ENCODE results near the gene NTRK3.

Gene NTRK3

DNA sequence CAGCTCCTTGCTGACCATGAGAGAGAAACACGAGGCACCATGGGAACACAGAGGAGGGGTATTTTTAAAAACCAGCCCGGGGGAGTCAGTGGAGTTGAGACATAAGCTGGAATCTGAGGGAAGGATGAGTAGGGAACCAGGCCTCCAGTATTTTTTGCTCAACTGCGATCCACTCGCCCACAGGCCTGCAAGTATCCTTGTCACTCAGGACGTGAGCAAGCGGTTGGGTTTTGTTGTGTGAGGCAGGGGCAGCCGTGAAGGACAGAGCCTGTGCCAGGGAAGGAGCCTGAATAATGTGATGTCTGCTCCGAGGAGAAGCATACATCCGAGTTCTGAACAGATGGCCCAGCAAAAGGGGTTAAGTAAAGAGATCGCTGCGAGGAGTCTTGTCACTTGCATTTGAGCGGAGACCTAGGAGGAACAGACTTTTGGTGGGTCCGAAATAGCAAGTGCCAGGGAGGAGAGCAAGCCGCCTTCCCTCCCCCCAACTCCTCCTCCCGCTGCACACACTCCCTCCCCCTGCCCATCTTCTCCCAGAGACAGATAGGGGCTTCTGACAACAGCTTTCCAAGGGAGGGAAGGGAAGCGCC lies 20.4 kb upstream of the NTRK3 start:
- no peak overlapping the region for H3K4me3 ChIP-seq (ENCODE audit: extremely low read depth, insufficient read depth, low read length, poor library complexity, severe bottlenecking)
- WGBS, 2 experiments (ENCODE audit: insufficient coverage in 2 of 2): 79 to 81% methylated on average over 11 to 12 of the region's 16 CpGs
- no peaks in the 10 kb centered on the region for H3K9me3 ChIP-seq (ENCODE audit: control insufficient read depth, low read length)
- H3K27ac ChIP-seq (ENCODE audit: low read depth, low read length, severe bottlenecking): no peak overlapping the region
- no peaks in the 10 kb centered on the region for H3K4me1 ChIP-seq (ENCODE audit: control insufficient read depth, insufficient read depth, low read length, poor library complexity, severe bottlenecking)
- no peaks in the 10 kb centered on the region for H3K36me3 ChIP-seq (ENCODE audit: control insufficient read depth, insufficient read depth, low read length)

DNA sequence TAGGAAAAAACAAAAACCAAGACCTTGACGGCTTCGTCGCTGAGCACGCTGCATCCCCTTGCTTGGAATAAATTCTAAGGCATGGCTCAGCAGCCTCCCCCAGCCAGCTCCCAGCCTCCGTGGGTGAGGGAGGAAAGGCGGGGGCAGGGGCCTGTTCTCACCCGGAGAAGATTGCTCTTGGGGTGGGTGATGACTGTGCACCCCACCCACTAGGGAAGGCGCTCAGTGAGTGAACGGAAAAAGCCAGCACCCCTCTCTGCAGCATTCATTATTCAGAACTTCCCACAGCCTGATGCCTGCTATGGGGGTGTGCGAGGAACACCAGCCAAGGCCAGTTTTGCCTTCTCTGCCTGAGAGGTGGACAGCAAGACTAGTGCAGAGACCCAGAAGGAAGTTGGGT lies 19.3 kb upstream of the NTRK3 start:
- WGBS, 2 experiments (ENCODE audit: insufficient coverage in 2 of 2): 90 to 100% methylated on average over 3 to 6 of the region's 10 CpGs
- Histone ChIP-seq H3K4me1 (ENCODE audit: control insufficient read depth, insufficient read depth, low read length, poor library complexity, severe bottlenecking) (no peaks in the 10 kb centered on the region), H3K36me3 (ENCODE audit: control insufficient read depth, insufficient read depth, low read length) (no peaks in the 10 kb centered on the region), H3K4me3 (ENCODE audit: extremely low read depth, insufficient read depth, low read length, poor library complexity, severe bottlenecking) (no peak overlapping the region), H3K9me3 (ENCODE audit: control insufficient read depth, low read length) (no peaks in the 10 kb centered on the region), H3K27ac (ENCODE audit: low read depth, low read length, severe bottlenecking) (no peak overlapping the region)

DNA sequence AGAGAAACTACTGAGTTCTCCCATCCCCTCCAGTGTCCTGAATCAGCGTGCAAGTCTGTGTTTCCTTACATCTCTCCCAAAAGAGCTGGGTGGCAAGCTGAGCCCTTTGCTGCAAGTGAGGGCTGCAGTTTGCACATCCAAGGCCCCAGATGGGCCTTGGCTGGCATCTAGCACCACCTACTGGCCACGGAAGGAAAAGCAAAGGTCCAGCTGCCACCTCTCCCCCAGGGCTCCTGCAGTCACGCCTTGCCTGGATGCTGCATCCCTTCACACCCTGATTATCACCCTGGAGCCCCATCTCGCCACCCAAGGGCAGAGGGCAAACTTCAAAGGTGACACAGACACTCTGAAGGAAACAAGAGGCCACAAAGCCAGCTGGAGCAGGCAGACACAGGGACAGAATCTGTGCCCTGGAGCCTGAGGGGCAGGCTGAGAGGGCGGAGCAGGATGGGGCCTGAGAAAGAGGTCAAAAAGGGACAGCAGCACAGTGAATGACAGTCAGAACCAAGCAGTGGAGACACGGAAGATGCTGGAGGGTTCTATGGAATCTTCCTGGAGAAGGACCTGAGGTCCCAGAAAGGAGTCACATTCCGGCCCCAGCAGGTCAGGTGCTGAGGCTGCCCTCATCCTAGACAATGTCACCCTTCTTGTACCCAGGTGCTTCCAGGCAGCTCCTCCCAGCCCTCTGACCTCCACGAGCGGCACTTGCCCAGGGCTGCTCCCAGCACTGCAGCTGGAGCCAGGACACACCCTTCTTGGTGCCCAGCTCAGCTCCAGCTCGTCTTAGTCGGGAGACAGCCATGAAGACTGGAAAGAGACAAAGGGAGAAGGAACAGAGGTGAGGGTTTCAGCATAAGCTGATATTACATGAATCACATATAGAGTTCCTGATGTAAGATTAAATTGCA lies 18.3 kb upstream of the NTRK3 start:
- Histone ChIP-seq H3K4me1 (ENCODE audit: control insufficient read depth, insufficient read depth, low read length, poor library complexity, severe bottlenecking) (no peaks in the 10 kb centered on the region), H3K36me3 (ENCODE audit: control insufficient read depth, insufficient read depth, low read length) (no peaks in the 10 kb centered on the region), H3K9me3 (ENCODE audit: control insufficient read depth, low read length) (no peaks in the 10 kb centered on the region), H3K27ac (ENCODE audit: low read depth, low read length, severe bottlenecking) (no peak overlapping the region), H3K4me3 (ENCODE audit: extremely low read depth, insufficient read depth, low read length, poor library complexity, severe bottlenecking) (no peak overlapping the region)
- 46 to 64% methylated on average over 5 to 8 of the region's 11 CpGs for WGBS, 2 experiments (ENCODE audit: insufficient coverage in 2 of 2)

DNA sequence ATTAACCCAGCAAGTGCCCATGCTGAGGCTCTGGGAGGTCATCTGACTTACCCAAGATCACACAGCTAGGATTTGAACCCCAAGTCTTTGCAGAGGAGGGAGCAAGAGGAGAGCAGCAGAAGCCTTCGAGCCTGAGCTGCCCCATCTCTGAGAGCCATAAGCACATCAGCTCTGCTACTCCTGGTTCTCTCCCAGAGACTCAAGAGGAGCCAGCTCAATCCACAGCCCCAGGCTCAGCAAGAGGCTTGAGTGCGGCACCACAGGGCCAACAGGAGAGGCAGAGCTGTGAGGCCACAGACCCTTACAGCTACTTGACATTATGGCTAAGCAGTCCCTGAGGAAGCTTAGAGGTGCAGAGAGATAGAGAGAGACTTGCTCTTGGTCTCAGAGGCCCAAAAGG lies 15.9 kb upstream of the NTRK3 start:
- H3K9me3 ChIP-seq (ENCODE audit: control insufficient read depth, low read length): no peaks in the 10 kb centered on the region
- WGBS, 2 experiments (ENCODE audit: insufficient coverage in 2 of 2): 71 to 100% methylated on average over 1 to 2 of the region's 2 CpGs
- H3K27ac ChIP-seq (ENCODE audit: low read depth, low read length, severe bottlenecking): no peak overlapping the region
- no peak overlapping the region for H3K4me3 ChIP-seq (ENCODE audit: extremely low read depth, insufficient read depth, low read length, poor library complexity, severe bottlenecking)
- no peaks in the 10 kb centered on the region for H3K36me3 ChIP-seq (ENCODE audit: control insufficient read depth, insufficient read depth, low read length)
- no peaks in the 10 kb centered on the region for H3K4me1 ChIP-seq (ENCODE audit: control insufficient read depth, insufficient read depth, low read length, poor library complexity, severe bottlenecking)

DNA sequence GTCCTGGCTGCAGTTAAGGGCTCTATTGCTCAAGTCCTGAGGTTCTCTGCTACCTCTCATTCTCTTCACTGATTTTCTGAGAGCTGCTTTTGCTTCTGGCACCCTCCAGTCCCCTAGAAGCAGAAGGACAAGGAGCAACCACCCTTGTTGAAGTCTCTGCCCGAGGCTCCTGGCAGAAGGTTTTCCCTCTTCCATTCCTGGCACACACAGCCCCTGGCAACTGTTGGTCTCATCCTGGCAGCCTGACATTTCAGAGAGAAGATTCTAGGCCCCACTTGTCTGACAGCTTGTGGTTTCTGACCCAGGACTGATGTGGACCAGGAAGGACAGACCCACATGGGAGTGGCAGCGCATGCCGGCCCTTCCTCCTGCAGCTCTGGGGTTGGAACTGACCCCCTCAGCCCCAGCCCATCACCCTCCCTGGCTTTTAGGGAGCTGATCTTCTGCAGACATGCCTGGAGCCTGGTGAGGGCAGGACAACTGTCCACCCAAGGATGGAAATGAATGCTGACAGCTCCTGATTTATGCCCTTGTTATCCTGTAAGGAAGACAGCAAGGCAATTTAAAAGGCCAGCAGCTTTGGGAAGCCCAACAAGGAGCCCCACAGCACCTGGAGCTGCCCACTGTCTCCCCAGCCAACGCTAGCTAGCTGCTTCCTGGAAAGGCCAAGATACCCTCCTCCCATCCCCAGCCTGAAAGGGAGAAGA lies 13.0 kb upstream of the NTRK3 start:
- Histone ChIP-seq H3K9me3 (ENCODE audit: control insufficient read depth, low read length) (no peaks in the 10 kb centered on the region), H3K4me1 (ENCODE audit: control insufficient read depth, insufficient read depth, low read length, poor library complexity, severe bottlenecking) (no peaks in the 10 kb centered on the region), H3K27ac (ENCODE audit: low read depth, low read length, severe bottlenecking) (no peak overlapping the region), H3K4me3 (ENCODE audit: extremely low read depth, insufficient read depth, low read length, poor library complexity, severe bottlenecking) (no peak overlapping the region), H3K36me3 (ENCODE audit: control insufficient read depth, insufficient read depth, low read length) (no peaks in the 10 kb centered on the region)
- 85 to 88% methylated on average over 2 of the region's 4 CpGs for WGBS, 2 experiments (ENCODE audit: insufficient coverage in 2 of 2)

DNA sequence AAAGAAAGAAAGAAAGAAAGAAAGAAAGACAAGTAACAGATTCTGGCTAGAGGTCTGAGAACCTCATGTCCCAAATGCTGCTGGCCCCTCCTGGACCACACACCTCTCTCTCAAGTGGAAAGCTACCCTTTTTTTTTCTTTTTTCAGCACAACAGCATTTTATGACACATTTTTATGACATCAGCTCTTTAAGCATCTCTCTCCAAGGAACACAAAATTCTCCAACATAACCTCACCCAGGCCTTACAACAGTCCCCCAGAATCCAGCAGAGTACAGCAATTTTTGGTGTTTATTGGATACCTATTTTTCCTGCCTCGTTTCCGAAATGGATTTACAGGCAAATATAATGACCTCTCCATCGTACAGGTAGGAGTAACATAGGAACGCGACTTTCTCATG lies 11.2 kb upstream of the NTRK3 start:
- Histone ChIP-seq H3K27ac (ENCODE audit: low read depth, low read length, severe bottlenecking) (no peak overlapping the region), H3K9me3 (ENCODE audit: control insufficient read depth, low read length) (no peaks in the 10 kb centered on the region), H3K36me3 (ENCODE audit: control insufficient read depth, insufficient read depth, low read length) (no peaks in the 10 kb centered on the region), H3K4me1 (ENCODE audit: control insufficient read depth, insufficient read depth, low read length, poor library complexity, severe bottlenecking) (no peaks in the 10 kb centered on the region), H3K4me3 (ENCODE audit: extremely low read depth, insufficient read depth, low read length, poor library complexity, severe bottlenecking) (no peak overlapping the region)
- 85 to 93% methylated on average over 5 of the region's 5 CpGs for WGBS, 2 experiments (ENCODE audit: insufficient coverage in 2 of 2)

DNA sequence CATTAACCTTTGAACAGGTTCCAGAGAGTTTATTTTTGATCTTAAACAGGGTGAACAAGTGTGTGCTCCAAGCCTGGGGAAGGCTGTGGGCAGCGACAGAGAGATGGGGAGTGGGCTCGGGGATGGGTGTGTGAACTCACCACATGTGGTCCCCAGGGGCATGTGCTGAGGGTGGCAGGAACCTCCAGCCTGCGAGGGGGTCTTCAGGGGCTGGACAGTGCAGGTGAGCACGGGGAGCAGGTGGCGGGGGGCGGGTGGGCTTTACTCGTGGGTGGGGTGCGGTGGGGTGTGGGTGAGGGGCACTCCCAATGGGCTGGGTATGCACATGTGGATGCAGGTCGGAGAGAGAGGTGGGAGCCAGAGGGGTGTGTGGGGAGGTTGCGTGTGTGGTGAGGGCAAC lies 9.6 kb upstream of the NTRK3 start:
- 92 to 93% methylated on average over 5 to 9 of the region's 10 CpGs for WGBS, 2 experiments (ENCODE audit: insufficient coverage in 2 of 2)
- Histone ChIP-seq H3K4me3 (ENCODE audit: extremely low read depth, insufficient read depth, low read length, poor library complexity, severe bottlenecking) (no peak overlapping the region), H3K27ac (ENCODE audit: low read depth, low read length, severe bottlenecking) (no peak overlapping the region), H3K9me3 (ENCODE audit: control insufficient read depth, low read length) (no peaks in the 10 kb centered on the region), H3K4me1 (ENCODE audit: control insufficient read depth, insufficient read depth, low read length, poor library complexity, severe bottlenecking) (peaks cover 10% of the 10 kb centered on the region), H3K36me3 (ENCODE audit: control insufficient read depth, insufficient read depth, low read length) (no peaks in the 10 kb centered on the region)

DNA sequence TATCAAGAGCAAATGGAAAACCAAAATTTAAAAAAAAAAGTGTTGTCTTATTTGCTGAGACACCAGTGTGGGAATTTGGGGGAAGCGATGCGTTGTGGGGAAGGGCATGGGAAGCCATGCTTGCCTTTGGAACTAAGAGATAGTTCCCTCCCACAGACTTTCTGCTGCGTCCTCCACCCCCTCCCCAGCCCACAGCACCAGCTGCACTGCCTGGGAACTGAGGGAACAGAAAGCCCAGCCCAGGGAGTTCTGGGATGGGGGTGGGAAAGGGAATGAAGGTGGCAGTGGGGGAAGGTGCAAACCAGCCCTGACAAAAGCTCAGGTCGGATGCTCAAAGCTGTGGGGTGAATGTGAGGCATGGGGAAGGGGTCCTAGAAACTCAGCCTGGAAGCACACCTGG lies 8.1 kb upstream of the NTRK3 start:
- H3K4me1 ChIP-seq (ENCODE audit: control insufficient read depth, insufficient read depth, low read length, poor library complexity, severe bottlenecking): peaks cover 10% of the 10 kb centered on the region
- 95 to 100% methylated on average over 1 to 3 of the region's 4 CpGs for WGBS, 2 experiments (ENCODE audit: insufficient coverage in 2 of 2)
- H3K36me3 ChIP-seq (ENCODE audit: control insufficient read depth, insufficient read depth, low read length): no peaks in the 10 kb centered on the region
- no peak overlapping the region for H3K27ac ChIP-seq (ENCODE audit: low read depth, low read length, severe bottlenecking)
- H3K9me3 ChIP-seq (ENCODE audit: control insufficient read depth, low read length): no peaks in the 10 kb centered on the region
- no peak overlapping the region for H3K4me3 ChIP-seq (ENCODE audit: extremely low read depth, insufficient read depth, low read length, poor library complexity, severe bottlenecking)

DNA sequence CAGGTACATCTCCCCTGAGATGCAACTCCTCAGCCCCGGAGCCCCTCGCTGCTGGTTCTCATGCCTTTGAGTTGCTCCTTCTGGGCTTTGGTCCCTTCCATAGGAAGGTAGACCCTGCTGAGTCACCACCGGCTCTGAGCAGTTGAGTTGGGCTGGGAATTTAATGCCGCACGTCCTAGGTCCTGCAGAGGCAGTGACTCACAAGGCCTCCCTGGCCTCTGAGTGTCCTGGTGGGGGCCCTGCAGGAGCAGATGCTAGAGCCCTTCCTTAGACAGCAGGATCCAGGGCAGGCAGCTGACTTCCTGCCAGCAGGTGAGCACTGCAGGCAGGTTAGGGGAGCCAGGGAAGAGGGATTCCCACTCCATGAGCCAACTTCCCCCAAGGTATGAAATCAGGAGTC lies 5.5 kb upstream of the NTRK3 start:
- no peak overlapping the region for H3K27ac ChIP-seq (ENCODE audit: low read depth, low read length, severe bottlenecking)
- H3K36me3 ChIP-seq (ENCODE audit: control insufficient read depth, insufficient read depth, low read length): no peaks in the 10 kb centered on the region
- no peak overlapping the region for H3K4me3 ChIP-seq (ENCODE audit: extremely low read depth, insufficient read depth, low read length, poor library complexity, severe bottlenecking)
- H3K4me1 ChIP-seq (ENCODE audit: control insufficient read depth, insufficient read depth, low read length, poor library complexity, severe bottlenecking): peaks cover 15% of the 10 kb centered on the region
- no peaks in the 10 kb centered on the region for H3K9me3 ChIP-seq (ENCODE audit: control insufficient read depth, low read length)
- WGBS, 2 experiments (ENCODE audit: insufficient coverage in 2 of 2): 41 to 63% methylated on average over 3 to 5 of the region's 5 CpGs

DNA sequence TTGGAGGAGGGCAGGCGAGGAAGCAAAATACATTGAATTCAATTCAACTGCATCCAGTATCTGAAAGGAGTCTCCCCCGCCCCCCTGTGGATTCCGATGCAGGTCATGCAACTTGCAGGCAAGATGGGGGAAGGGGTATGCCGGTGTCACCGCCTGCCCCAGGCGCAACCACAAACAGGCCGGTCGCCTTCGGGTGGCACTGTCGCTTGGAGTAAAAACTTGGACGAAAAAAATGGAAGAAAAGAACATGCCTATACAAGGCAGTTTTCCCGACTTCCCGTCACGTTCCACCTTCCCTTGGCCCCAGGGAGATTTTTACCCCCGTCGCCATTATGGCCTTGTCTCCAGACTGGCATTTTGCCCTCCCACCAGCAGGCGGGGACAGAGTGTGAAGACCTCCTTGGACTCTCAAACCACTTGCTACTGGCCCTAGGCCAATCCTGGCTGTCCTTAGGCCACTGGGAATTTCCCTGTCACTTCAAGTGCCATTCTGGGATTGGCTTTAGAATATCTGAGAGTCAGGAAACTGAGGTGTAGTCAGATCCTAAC lies 1.6 kb upstream of the NTRK3 start:
- H3K4me1 ChIP-seq (ENCODE audit: control insufficient read depth, insufficient read depth, low read length, poor library complexity, severe bottlenecking): peaks cover 15% of the 10 kb centered on the region
- no peaks in the 10 kb centered on the region for H3K36me3 ChIP-seq (ENCODE audit: control insufficient read depth, insufficient read depth, low read length)
- H3K27ac ChIP-seq (ENCODE audit: low read depth, low read length, severe bottlenecking): no peak overlapping the region
- peak overlapping the region; percentile 47 for H3K4me3 ChIP-seq (ENCODE audit: extremely low read depth, insufficient read depth, low read length, poor library complexity, severe bottlenecking)
- WGBS, 2 experiments (ENCODE audit: insufficient coverage in 2 of 2): 4 to 10% methylated on average over 7 to 15 of the region's 17 CpGs
- H3K9me3 ChIP-seq (ENCODE audit: control insufficient read depth, low read length): no peaks in the 10 kb centered on the region

All from mesodermal cell (in vitro differentiated cells).